KMS-11 (cell line): ENCODE measurements around the gene TRIM33.

Experiments used
- H2AFZ ChIP-seq: fragments of 200-600 bp; sonication (generic); 2 replicates; pipeline ENCODE4 v1.6.1; 2016; ENCODE audit warnings: antibody characterized with exemption, mixed run types, low read depth
- H3K27ac ChIP-seq: fragments of 200-600 bp; sonication (generic); 2 replicates; pipeline ENCODE4 v1.6.1; 2016; ENCODE audit warnings: mild to moderate bottlenecking, mixed run types
- H3K27me3 ChIP-seq: fragments of 200-600 bp; sonication (generic); 2 replicates; pipeline ENCODE4 v1.6.1; 2017; ENCODE audit warnings: mild to moderate bottlenecking, low read depth, mixed run types, moderate library complexity; ENCODE audit not compliant: insufficient read depth
- H3K36me3 ChIP-seq: fragments of 200-600 bp; sonication (generic); 2 replicates; pipeline ENCODE4 v1.6.1; 2017; ENCODE audit warnings: mild to moderate bottlenecking, mixed run types; ENCODE audit not compliant: insufficient read depth
- H3K4me1 ChIP-seq: fragments of 200-600 bp; sonication (generic); 2 replicates; pipeline ENCODE4 v1.6.1; 2016; ENCODE audit warnings: mild to moderate bottlenecking, low read depth, mixed run types; ENCODE audit not compliant: poor library complexity, severe bottlenecking
- H3K4me2 ChIP-seq: fragments of 200-600 bp; sonication (generic); 2 replicates; pipeline ENCODE4 v1.7.0; 2016; ENCODE audit warnings: mild to moderate bottlenecking, mixed run types
- H3K4me3 ChIP-seq: fragments of 200-600 bp; sonication (generic); IDR thresholded peaks from 2 replicates; pipeline ENCODE4 v1.6.1; 2017; ENCODE audit warnings: low read depth, low read length, mixed read lengths; ENCODE audit not compliant: insufficient read depth
- H3K79me2 ChIP-seq: fragments of 200-600 bp; sonication (generic); 2 replicates; pipeline ENCODE4 v1.6.1; 2016; ENCODE audit warnings: low read depth, mixed run types; ENCODE audit not compliant: insufficient read depth
- H3K9ac ChIP-seq: fragments of 200-600 bp; sonication (generic); 2 replicates; pipeline ENCODE4 v1.6.1; 2016; ENCODE audit warnings: mild to moderate bottlenecking, mixed run types
- H4K20me1 ChIP-seq: fragments of 200-600 bp; sonication (generic); 2 replicates; pipeline ENCODE4 v1.6.1; 2016; ENCODE audit warnings: mild to moderate bottlenecking, mixed run types; ENCODE audit not compliant: insufficient read depth
- CTCF ChIP-seq: fragments of 200-600 bp; sonication (generic); conservative IDR thresholded peaks from 2 replicates; pipeline ENCODE4 v1.6.1; 2017; ENCODE audit warnings: low read depth, mild to moderate bottlenecking, antibody characterized with exemption, low read length, moderate library complexity, mixed read lengths

The TRIM33 gene

GRCh38 chr1:114510274-114511031 lies 550 bp downstream of the TRIM33 start:
- Histone ChIP-seq H3K79me2 (peaks cover 52% of the 10 kb centered on the region), H3K4me2 (peak overlapping the region; percentile 96; the same call in 1 of the 2 replicates), H2AFZ (peak overlapping the region; percentile 49; the same call in 1 of the 2 replicates), H3K27ac (peak overlapping the region; percentile 88; the same call in 1 of the 2 replicates), H4K20me1 (0 out of 2 replicates have a peak, but pooled peaks cover 13% of the 10 kb centered on the region), H3K4me3 (peak overlapping the region; percentile 69), H3K27me3 (no peaks in the 10 kb centered on the region), H3K9ac (peak overlapping the region; percentile 72), H3K36me3 (no peaks in the 10 kb centered on the region), H3K4me1 (peaks cover 30% of the 10 kb centered on the region)
- no peak for TF ChIP-seq CTCF

DNA sequence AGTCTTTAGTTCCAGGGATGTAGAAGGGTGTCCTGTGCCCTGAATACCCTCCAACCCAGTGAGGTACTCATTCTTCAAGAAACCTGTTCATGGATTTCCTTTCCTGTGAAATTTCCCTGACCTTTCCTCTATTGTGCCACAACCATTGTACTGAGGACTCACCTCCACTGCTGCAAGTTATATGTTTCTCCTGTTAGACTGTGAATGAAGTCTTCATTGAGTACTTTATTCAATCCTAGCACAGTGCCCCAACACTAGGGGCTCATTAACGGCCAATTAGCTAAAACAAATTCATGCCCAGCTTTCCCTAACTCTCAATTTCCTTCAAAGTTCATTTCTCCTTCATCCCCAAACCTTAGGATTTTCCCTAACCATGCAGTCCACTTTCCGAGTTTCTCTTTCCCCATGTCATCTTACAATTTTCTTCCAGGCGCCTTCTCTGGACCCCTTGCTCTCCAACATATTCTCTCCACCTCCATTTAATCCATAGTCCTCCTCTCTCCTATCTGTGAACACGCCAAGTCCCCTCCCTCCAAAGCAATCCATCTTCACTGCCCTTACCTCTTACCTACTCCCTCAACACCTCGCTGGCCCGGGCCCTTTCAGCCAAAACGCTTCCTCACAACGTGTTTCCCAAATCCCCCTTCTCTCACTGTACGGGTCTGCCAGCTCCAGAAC lies 1.3 kb downstream of the TRIM33 start:
- Histone ChIP-seq H3K4me1 (peaks cover 30% of the 10 kb centered on the region), H4K20me1 (0 out of 2 replicates have a peak, but pooled peaks cover 13% of the 10 kb centered on the region), H3K36me3 (no peaks in the 10 kb centered on the region), H3K27me3 (no peaks in the 10 kb centered on the region), H3K79me2 (peaks cover 59% of the 10 kb centered on the region), H3K4me3 (peak overlapping the region; percentile 69), H3K27ac (no peak overlapping the region), H2AFZ (0 out of 2 replicates have a peak overlapping the region, but pooled peaks have one; percentile 49), H3K9ac (peak overlapping the region; percentile 72; the same call in 1 of the 2 replicates), H3K4me2 (peak overlapping the region; percentile 96)
- TF ChIP-seq CTCF: no peak

- Histone ChIP-seq H4K20me1 (0 out of 2 replicates have a peak, but pooled peaks cover 13% of the 10 kb centered on the region), H3K4me1 (peaks cover 30% of the 10 kb centered on the region), H3K79me2 (peaks cover 69% of the 10 kb centered on the region), H2AFZ (no peak overlapping the region), H3K27me3 (no peaks in the 10 kb centered on the region), H3K27ac (no peak overlapping the region), H3K4me2 (peak overlapping the region; percentile 96; the same call in 1 of the 2 replicates), H3K9ac (no peak overlapping the region), H3K36me3 (no peaks in the 10 kb centered on the region), H3K4me3 (no peak overlapping the region)
- no peak for TF ChIP-seq CTCF
These were observed 2.6 kb downstream of the TRIM33 start for GRCh38 chr1:114508386-114508898.

GRCh38 chr1:114507513-114507912 lies 3.5 kb downstream of the TRIM33 start:
- 0 out of 2 replicates have a peak, but pooled peaks cover 13% of the 10 kb centered on the region for H4K20me1 ChIP-seq
- H3K27ac ChIP-seq: no peak overlapping the region
- H3K27me3 ChIP-seq: no peaks in the 10 kb centered on the region
- no peak overlapping the region for H3K4me2 ChIP-seq
- peaks cover 76% of the 10 kb centered on the region for H3K79me2 ChIP-seq
- H2AFZ ChIP-seq: no peak overlapping the region
- H3K4me3 ChIP-seq: no peak overlapping the region
- peaks cover 23% of the 10 kb centered on the region for H3K4me1 ChIP-seq
- H3K9ac ChIP-seq: no peak overlapping the region
- no peak for TF ChIP-seq CTCF
- no peaks in the 10 kb centered on the region for H3K36me3 ChIP-seq
